Stimulated activated CD4-positive, alpha-beta T cell treated with anti-CD3 and anti-CD28 coated beads, TNF-alpha, amount 100 ng/mL, for 4 hours (primary cell): Measurements from ENCODE around the gene DIRAS1.
"Not testable (repeated sequence)": the region's sequence is repeated elsewhere in the genome, so short reads cannot be mapped to it uniquely, and the experiment has no call there.

ENCODE experiments used
- DNase-seq, 3 experiments: peaks; one replicate each; pipeline ENCODE4 v3.0.0-alpha.2; 2020; ENCODE audit warnings: low read depth in 3 of 3

The DIRAS1 gene

GRCh38 chr19:2678044-2678671, 43.0 kb downstream of the DIRAS1 start:
- no peak for DNase-seq

- DNase-seq, result no peak
Measured at GRCh38 chr19:2676823-2677222, 44.3 kb downstream of the DIRAS1 start.

- DNase-seq, result no peak
Measured at GRCh38 chr19:2675892-2676291, 45.3 kb downstream of the DIRAS1 start.

GRCh38 chr19:2670217-2670616, 51.0 kb downstream of the DIRAS1 start:
- no peak for DNase-seq

- DNase-seq, result no peak
Measured at GRCh38 chr19:2668175-2668763, 52.9 kb downstream of the DIRAS1 start.

DNA sequence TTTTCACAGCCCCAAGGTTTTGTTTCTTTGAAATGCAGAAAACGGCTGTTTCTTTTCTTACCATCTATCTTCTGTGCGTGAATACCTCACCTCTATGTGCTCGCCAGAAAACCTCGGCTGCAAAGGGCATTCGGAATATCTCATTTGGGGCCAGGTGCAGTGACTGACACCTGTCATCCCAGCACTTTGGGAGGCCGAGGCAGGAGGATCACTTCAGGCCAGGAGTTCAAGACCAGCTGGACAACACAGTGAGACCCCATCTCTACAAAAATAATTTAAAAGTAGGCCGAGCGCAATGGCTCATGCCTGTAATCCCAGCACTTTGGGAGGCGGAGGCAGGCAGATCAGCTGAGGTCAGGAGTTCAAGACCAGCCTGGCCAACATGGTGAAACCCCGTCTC, 53.8 kb downstream of the DIRAS1 start:
- DNase-seq, result not testable (repeated sequence)

GRCh38 chr19:2666344-2666994, 54.7 kb downstream of the DIRAS1 start:
- DNase-seq, result no peak

DNA sequence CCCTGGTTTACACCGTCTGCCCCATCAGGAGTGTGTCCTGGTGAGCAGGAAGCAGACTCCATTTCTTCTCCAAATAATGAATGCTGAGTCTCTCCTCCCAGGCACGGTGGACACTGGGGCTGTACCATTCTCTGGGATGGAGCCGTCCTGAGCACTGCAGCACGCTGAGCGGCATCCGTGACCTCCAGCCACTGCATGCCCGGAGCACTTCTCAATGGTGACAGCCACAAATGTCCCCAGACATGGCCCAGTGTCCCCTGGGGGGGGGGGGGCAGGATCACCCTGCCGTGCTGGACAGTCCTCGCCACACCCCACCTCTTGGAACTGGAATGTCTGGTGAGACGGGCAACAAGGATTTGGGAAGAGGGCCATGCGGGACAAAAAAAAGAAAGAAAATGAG, 56.1 kb downstream of the DIRAS1 start:
- no peak for DNase-seq
